Liver (tissue), 3 donors: ENCODE results near the gene TSN.

Source experiments
- ATF3 ChIP-seq: IDR thresholded peaks from 2 replicates; pipeline ENCODE4 v1.6.1; 2016; ENCODE audit warnings: antibody characterized with exemption
- CTCF ChIP-seq: fragments of 150-350 bp; IDR thresholded peaks from 2 replicates; pipeline ENCODE4 v1.5.1; 2017; ENCODE audit warnings: improper control_type of control experiment, low read depth, low read length; ENCODE audit not compliant: missing input control
- EGR1 ChIP-seq, 2 donors: IDR thresholded peaks; 2 replicates each; pipeline ENCODE4 v1.6.1; 2016 to 2018; ENCODE audit warnings: antibody characterized with exemption in 2 of 2, low read depth in 2 of 2
- HNF4G ChIP-seq: IDR thresholded peaks from 2 replicates; pipeline ENCODE4 v1.6.1; 2016; ENCODE audit warnings: antibody characterized with exemption
- MAX ChIP-seq: IDR thresholded peaks from 2 replicates; pipeline ENCODE4 v1.6.1; 2016; ENCODE audit warnings: antibody characterized with exemption
- RAD21 ChIP-seq, 2 donors: IDR thresholded peaks; 2 replicates each; pipeline ENCODE4 v1.6.1; 2016; ENCODE audit warnings: antibody characterized with exemption in 2 of 2, mild to moderate bottlenecking in 2 of 2
- REST ChIP-seq: IDR thresholded peaks from 2 replicates; pipeline ENCODE4 v1.6.1; 2016; ENCODE audit warnings: antibody characterized with exemption, mild to moderate bottlenecking
- RXRA ChIP-seq, 2 donors: IDR thresholded peaks; 2 replicates each; pipeline ENCODE4 v1.6.1; 2017 to 2018; ENCODE audit warnings: antibody characterized with exemption in 2 of 2, mild to moderate bottlenecking in 1 of 2
- SP1 ChIP-seq: IDR thresholded peaks from 2 replicates; pipeline ENCODE4 v1.6.1; 2018; ENCODE audit warnings: antibody characterized with exemption, mild to moderate bottlenecking
- TAF1 ChIP-seq: conservative IDR thresholded peaks from 2 replicates; pipeline ENCODE4 v1.6.1; 2016; ENCODE audit warnings: antibody characterized with exemption, mild to moderate bottlenecking
- YY1 ChIP-seq: IDR thresholded peaks from 2 replicates; pipeline ENCODE4 v1.6.1; 2016; ENCODE audit warnings: antibody characterized with exemption, mild to moderate bottlenecking
- donor health status: healthy.
- donor health status: healthy.

GRCh38 chr2:121810959-121811853 is 55.8 kb downstream of the TSN start:
- TF ChIP-seq CTCF (peak; percentile 51), RXRA (IDR thresholded peaks at IDR 0.05) (no peak), REST (no peak), SP1 (no peak), TAF1 (no peak), RAD21 (IDR thresholded peaks at IDR 0.05) (peak; percentile 86 to 89), HNF4G (no peak), MAX (no peak), EGR1 (IDR thresholded peaks at IDR 0.05; ENCODE audit: low read depth in 2 of 2) (no peak), ATF3 (no peak), YY1 (no peak)
